Retinal pigment epithelial cell (primary cell): ENCODE data around the gene KIF3C.
A peak's percentile ranks its signal among the peaks of the same experiment; 100 is the strongest.

Experiments used
- DNase-seq: peaks from one replicate; pipeline ENCODE4 v3.0.0-alpha.2; 2010; ENCODE audit warnings: low read depth
- H3K4me3 ChIP-seq: 2 replicates; pipeline ENCODE4 v1.5.1; 2011; ENCODE audit warnings: mild to moderate bottlenecking, low read length, control low read depth, moderate library complexity
- CTCF ChIP-seq: conservative IDR thresholded peaks from 2 replicates; pipeline ENCODE4 v1.5.1; 2011; ENCODE audit warnings: low read depth, low read length, control low read depth, inconsistent platforms

Gene KIF3C

GRCh38 chr2:25976983-25977741 is 5.1 kb downstream of the KIF3C start:
- no peak for DNase-seq
- peak overlapping the region; percentile 11 for H3K4me3 ChIP-seq
- no peak for TF ChIP-seq CTCF

- H3K4me3 ChIP-seq, result no peak overlapping the region
- no peak for DNase-seq
- no peak for TF ChIP-seq CTCF
Measured at GRCh38 chr2:25972049-25972823, 10.1 kb downstream of the KIF3C start.

- no peak for DNase-seq
- no peak overlapping the region for H3K4me3 ChIP-seq
- no peak for TF ChIP-seq CTCF
Measured at GRCh38 chr2:25971596-25971995, 10.7 kb downstream of the KIF3C start.

- no peak overlapping the region for H3K4me3 ChIP-seq
- DNase-seq, result no peak
- TF ChIP-seq CTCF, result no peak
Measured at GRCh38 chr2:25966531-25967270, 15.6 kb downstream of the KIF3C start.

GRCh38 chr2:25964891-25965290 is 17.4 kb downstream of the KIF3C start:
- TF ChIP-seq CTCF, result no peak
- no peak for DNase-seq
- H3K4me3 ChIP-seq, result no peak overlapping the region

- H3K4me3 ChIP-seq, result no peak overlapping the region
- no peak for DNase-seq
- TF ChIP-seq CTCF, result no peak
Measured at GRCh38 chr2:25960920-25961319, 21.4 kb downstream of the KIF3C start.
